ENCODE measurements around the gene ZGPAT.
"Not testable (repeated sequence)": the region's sequence is repeated elsewhere in the genome, so short reads cannot be mapped to it uniquely, and the experiment has no call there.

Gene ZGPAT

GRCh38 chr20:63707558-63708300, at the start of gene ZGPAT, which contains the start of gene ARFRP1:
Gene ZGPAT (plus strand): TSS chr20:63708039. CDS start chr20:63708581, 542 bp downstream.
Gene ARFRP1 (minus strand): TSS chr20:63707976. CDS start chr20:63707091, 885 bp downstream.
- H3K4me3 ChIP-seq (ENCODE audit: low read length) = peak within 1 kb of the TSS; percentile 81
- no peak for TF ChIP-seq CTCF (conservative IDR thresholded peaks at IDR 0.05; ENCODE audit: low read length)
- DNase-seq (ENCODE audit: low read depth) = peak; percentile 79

GRCh38 chr20:63658749-63659187, 49.1 kb upstream of the ZGPAT start:
- TF ChIP-seq CTCF (conservative IDR thresholded peaks at IDR 0.05; ENCODE audit: low read length) = no peak
- DNase-seq (ENCODE audit: low read depth) = peak; percentile 50
- peak overlapping the region; percentile 88 for H3K4me3 ChIP-seq (ENCODE audit: low read length)

- TF ChIP-seq CTCF (conservative IDR thresholded peaks at IDR 0.05; ENCODE audit: low read length) = no peak
- peak overlapping the region; percentile 88 for H3K4me3 ChIP-seq (ENCODE audit: low read length)
- no peak for DNase-seq (ENCODE audit: low read depth)
These were observed 48.5 kb upstream of the ZGPAT start for GRCh38 chr20:63659370-63659769.

GRCh38 chr20:63660174-63660573, 47.7 kb upstream of the ZGPAT start:
- DNase-seq (ENCODE audit: low read depth); H3K4me3 ChIP-seq (ENCODE audit: low read length): not testable (repeated sequence)

- DNase-seq (ENCODE audit: low read depth) = no peak
- no peak for TF ChIP-seq CTCF (conservative IDR thresholded peaks at IDR 0.05; ENCODE audit: low read length)
- no peak overlapping the region for H3K4me3 ChIP-seq (ENCODE audit: low read length)
These were observed 47.2 kb upstream of the ZGPAT start for GRCh38 chr20:63660622-63661021.

GRCh38 chr20:63661108-63661507, 46.7 kb upstream of the ZGPAT start:
- DNase-seq (ENCODE audit: low read depth) = no peak
- TF ChIP-seq CTCF (conservative IDR thresholded peaks at IDR 0.05; ENCODE audit: low read length) = no peak
- H3K4me3 ChIP-seq (ENCODE audit: low read length) = no peak overlapping the region

GRCh38 chr20:63661959-63662812, 45.7 kb upstream of the ZGPAT start:
- no peak overlapping the region for H3K4me3 ChIP-seq (ENCODE audit: low read length)
- DNase-seq (ENCODE audit: low read depth) = no peak
- no peak for TF ChIP-seq CTCF (conservative IDR thresholded peaks at IDR 0.05; ENCODE audit: low read length)
